Calu3 (cell line): Measurements from ENCODE around the gene KRTAP6-3. TPM values are rescaled to one million over a fixed set of nuclear protein-coding genes. Genes with fewer than 3 reads are reported as not detected.

Source experiments
- BruUV-seq: library from RNA; stranded (reverse); fragments of 400-500 nt; replicated peaks from 2 replicates; lab custom pipeline; 2021; lab: Mats Ljungman, UMichigan
- CTCF ChIA-PET: fragments of 300-600 bp; sonication (Branson Sonifier 250); formaldehyde crosslinking; loops from one replicate; lab custom pipeline; 2022; ENCODE audit warnings: antibody characterized with exemption; lab: Charles Lee
- DNase-seq: peaks from one replicate; pipeline ENCODE4 v3.0.0; 2022
- H3K27ac Mint-ChIP-seq: one replicate; pipeline ENCODE4 v1.8.0; 2022; ENCODE audit warnings: mixed read lengths; ENCODE audit not compliant: unreplicated experiment
- H3K27me3 Mint-ChIP-seq: one replicate; pipeline ENCODE4 v1.8.0; 2022; ENCODE audit warnings: mixed read lengths; ENCODE audit not compliant: unreplicated experiment
- H3K36me3 Mint-ChIP-seq: one replicate; pipeline ENCODE4 v1.8.0; 2022; ENCODE audit warnings: mild to moderate bottlenecking, moderate library complexity, mixed read lengths; ENCODE audit not compliant: insufficient read depth, unreplicated experiment
- H3K4me1 Mint-ChIP-seq: one replicate; pipeline ENCODE4 v1.8.0; 2022; ENCODE audit warnings: mild to moderate bottlenecking, low read depth, mixed read lengths; ENCODE audit not compliant: unreplicated experiment
- H3K4me3 Mint-ChIP-seq: one replicate; pipeline ENCODE4 v1.8.0; 2022; ENCODE audit warnings: mild to moderate bottlenecking, low read depth, moderate library complexity, mixed read lengths; ENCODE audit not compliant: unreplicated experiment
- H3K9me3 Mint-ChIP-seq: one replicate; pipeline ENCODE4 v1.8.0; 2022; ENCODE audit warnings: low read depth, mixed read lengths; ENCODE audit not compliant: unreplicated experiment
- CTCF ChIP-seq: fragments of 200-600 bp; IDR thresholded peaks from one replicate; pipeline ENCODE4 v1.8.0; 2022; ENCODE audit warnings: antibody characterized with exemption; ENCODE audit not compliant: unreplicated experiment
- intact Hi-C: fragments of 100-400 bp; cut with micrococcal nuclease; formaldehyde crosslinking; loops from one replicate; pipeline ENCODE4 v1.10.0; 2022; ENCODE audit not compliant: unreplicated experiment
- total RNA-seq: library from RNA; stranded (reverse); gene quantifications from 2 replicates; pipeline ENCODE4 v1.2.3, GENCODE V29; 2022

KRTAP6-3 gene
- total RNA-seq, 1 experiment from 2014 or later: not detected

- DNase-seq: no peak
- intact Hi-C loops: no loop called here
- H3K4me1 Mint-ChIP-seq: no peaks in the 10 kb centered on the region
- no peak for TF ChIP-seq CTCF
- no TSS peak for BruUV-seq
- no peak overlapping the region for H3K4me3 Mint-ChIP-seq
- no peaks in the 10 kb centered on the region for H3K36me3 Mint-ChIP-seq
- H3K27me3 Mint-ChIP-seq: no peaks in the 10 kb centered on the region
- H3K27ac Mint-ChIP-seq: no peak overlapping the region
- H3K9me3 Mint-ChIP-seq: no peaks in the 10 kb centered on the region
- CTCF ChIA-PET: no interaction called here
Observed at GRCh38 chr21:30579346-30579745, 12.9 kb upstream of the KRTAP6-3 start.

- DNase-seq: no peak
- Mint-ChIP-seq H3K27me3 (no peaks in the 10 kb centered on the region), H3K9me3 (peaks cover 4% of the 10 kb centered on the region), H3K27ac (no peak overlapping the region), H3K4me1 (no peaks in the 10 kb centered on the region), H3K36me3 (no peaks in the 10 kb centered on the region), H3K4me3 (no peak overlapping the region)
- intact Hi-C loops: no loop called here
- CTCF ChIA-PET: no interaction called here
- TF ChIP-seq CTCF: no peak
- BruUV-seq: no TSS peak
Observed at GRCh38 chr21:30580132-30580531, 12.1 kb upstream of the KRTAP6-3 start.

GRCh38 chr21:30582870-30583269, 9.4 kb upstream of the KRTAP6-3 start:
- H3K27me3 Mint-ChIP-seq: no peaks in the 10 kb centered on the region
- CTCF ChIA-PET: no interaction called here
- no peak for TF ChIP-seq CTCF
- H3K4me1 Mint-ChIP-seq: no peaks in the 10 kb centered on the region
- peaks cover 4% of the 10 kb centered on the region for H3K9me3 Mint-ChIP-seq
- no peak for DNase-seq
- no TSS peak for BruUV-seq
- H3K36me3 Mint-ChIP-seq: no peaks in the 10 kb centered on the region
- intact Hi-C loops: no loop called here
- no peak overlapping the region for H3K27ac Mint-ChIP-seq
- H3K4me3 Mint-ChIP-seq: no peak overlapping the region

GRCh38 chr21:30590297-30590696, 1.9 kb upstream of the KRTAP6-3 start, which contains the start of gene KRTAP22-2:
Gene KRTAP22-2 (minus strand): TSS chr21:30590397.
- DNase-seq: no peak
- CTCF ChIA-PET: no interaction called here
- no peaks in the 10 kb centered on the region for H3K27me3 Mint-ChIP-seq
- H3K4me3 Mint-ChIP-seq: no peak within 1 kb of the TSS
- TF ChIP-seq CTCF: no peak
- H3K36me3 Mint-ChIP-seq: no peaks in the 10 kb centered on the region
- H3K9me3 Mint-ChIP-seq: peaks cover 4% of the 10 kb centered on the region
- H3K4me1 Mint-ChIP-seq: no peaks in the 10 kb centered on the region
- no TSS peak for BruUV-seq
- intact Hi-C loops: no loop called here
- no peak within 1 kb of the TSS for H3K27ac Mint-ChIP-seq
